ENCODE measurements around the gene SRSF8. TPM values are rescaled to one million over a fixed set of nuclear protein-coding genes. Genes with fewer than 3 reads are reported as not detected.
"Not testable (repeated sequence)": the region's sequence is repeated elsewhere in the genome, so short reads cannot be mapped to it uniquely, and the experiment has no call there.

Gene SRSF8
- total and polyA plus RNA-seq, 8 donors, result 17.3 to 35.9 (median 27.1) TPM

DNA sequence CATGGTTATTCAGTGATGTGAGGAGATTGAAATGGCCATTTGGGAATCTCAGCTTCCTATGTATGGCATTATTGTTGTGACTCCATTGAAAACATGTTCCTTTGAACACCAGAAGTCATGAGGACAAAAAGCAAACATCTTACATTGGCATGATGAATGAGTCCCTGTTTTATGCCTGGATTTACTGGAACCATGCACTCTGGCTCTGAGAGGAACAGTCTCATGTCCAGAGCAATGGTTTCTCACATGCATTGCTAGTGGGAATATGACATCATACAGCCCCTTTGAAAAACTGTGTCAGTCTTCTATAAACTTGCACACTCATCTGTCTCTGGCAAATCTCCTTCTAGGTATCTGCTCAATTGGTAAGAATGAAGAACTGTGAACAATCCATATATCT is 20.9 kb upstream of the SRSF8 start:
- H3K27ac ChIP-seq, result no peak overlapping the region
- DNase-seq (no peak), FAIRE-seq (no peak), ATAC-seq (no peak)
- intact Hi-C loops (cut with DNase I), result no loop called here
- no peaks in the 10 kb centered on the region for H3K27me3 ChIP-seq
- TF ChIP-seq CTCF (IDR thresholded peaks at IDR 0.05), result no peak
- no peaks in the 10 kb centered on the region for H3K9me3 ChIP-seq
- no peaks in the 10 kb centered on the region for H3K36me3 ChIP-seq
- no peak overlapping the region for H3K4me3 ChIP-seq
- no peaks in the 10 kb centered on the region for H3K4me1 ChIP-seq

GRCh38 chr11:95049122-95049521 is 17.6 kb upstream of the SRSF8 start, which contains the start of gene KDM4F:
Gene KDM4F, plus strand, starts transcription at chr11:95049422.
- intact Hi-C loops (cut with DNase I); H3K27ac ChIP-seq; FAIRE-seq; H3K36me3 ChIP-seq; ATAC-seq; H3K27me3 ChIP-seq; H3K4me3 ChIP-seq; DNase-seq; H3K4me1 ChIP-seq; H3K9me3 ChIP-seq: not testable (repeated sequence)
- 63 to 75% methylated on average over 2 to 3 of the region's 3 CpGs for WGBS, 2 donors

DNA sequence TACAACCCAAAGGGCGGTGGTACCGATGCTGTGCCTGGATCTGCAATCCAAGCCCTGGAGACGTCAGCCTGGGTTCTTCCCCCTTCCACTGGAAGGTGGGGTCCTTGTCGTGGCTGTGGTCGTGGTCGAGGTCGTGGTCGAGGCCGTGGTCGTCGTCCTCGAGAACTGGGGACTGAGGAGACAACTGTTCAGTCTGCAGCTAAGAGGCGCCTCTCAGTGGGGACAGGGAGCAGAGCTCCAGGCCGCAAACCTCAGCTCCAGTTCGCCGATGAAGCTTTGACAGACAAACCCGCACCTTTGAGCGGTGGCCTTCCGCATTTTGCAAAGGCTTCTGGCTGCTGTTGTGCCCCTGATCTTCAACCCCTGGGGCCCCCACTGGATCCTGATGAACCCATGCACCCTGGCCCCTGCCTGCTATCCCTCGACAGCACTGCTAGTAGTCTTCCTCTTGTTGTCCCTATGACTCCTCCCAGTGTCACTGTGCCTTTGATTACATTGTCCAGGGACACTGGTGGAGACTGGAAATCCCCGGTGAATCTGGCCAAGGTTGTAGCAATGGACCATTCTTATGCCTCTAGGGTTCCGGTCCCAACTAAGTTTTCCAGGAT is 16.0 kb upstream of the SRSF8 start:
- intact Hi-C loops (cut with DNase I), result no loop called here
- 87 to 92% methylated on average over 22 of the region's 22 CpGs for WGBS, 2 donors
- H3K4me3 ChIP-seq, result no peak overlapping the region
- no peak for TF ChIP-seq CTCF (IDR thresholded peaks at IDR 0.05)
- no peaks in the 10 kb centered on the region for H3K9me3 ChIP-seq
- H3K4me1 ChIP-seq, result no peaks in the 10 kb centered on the region
- FAIRE-seq (no peak), ATAC-seq (no peak), DNase-seq (peak in 1 of 6 donors; percentile 55)
- H3K36me3 ChIP-seq, result no peaks in the 10 kb centered on the region
- H3K27me3 ChIP-seq, result no peaks in the 10 kb centered on the region
- no peak overlapping the region for H3K27ac ChIP-seq

- ATAC-seq (no peak), FAIRE-seq (no peak), DNase-seq (no peak)
- intact Hi-C loops (cut with DNase I), result no loop called here
- TF ChIP-seq CTCF (IDR thresholded peaks at IDR 0.05), result no peak
- H3K9me3 ChIP-seq, result no peaks in the 10 kb centered on the region
- WGBS, 2 donors, result 40 to 46% methylated on average over 2 of the region's 2 CpGs
- no peaks in the 10 kb centered on the region for H3K36me3 ChIP-seq
- H3K27me3 ChIP-seq, result no peaks in the 10 kb centered on the region
- H3K27ac ChIP-seq, result no peak overlapping the region
- no peaks in the 10 kb centered on the region for H3K4me1 ChIP-seq
- H3K4me3 ChIP-seq, result no peak overlapping the region
Observed at GRCh38 chr11:95054356-95054755, 12.4 kb upstream of the SRSF8 start.

DNA sequence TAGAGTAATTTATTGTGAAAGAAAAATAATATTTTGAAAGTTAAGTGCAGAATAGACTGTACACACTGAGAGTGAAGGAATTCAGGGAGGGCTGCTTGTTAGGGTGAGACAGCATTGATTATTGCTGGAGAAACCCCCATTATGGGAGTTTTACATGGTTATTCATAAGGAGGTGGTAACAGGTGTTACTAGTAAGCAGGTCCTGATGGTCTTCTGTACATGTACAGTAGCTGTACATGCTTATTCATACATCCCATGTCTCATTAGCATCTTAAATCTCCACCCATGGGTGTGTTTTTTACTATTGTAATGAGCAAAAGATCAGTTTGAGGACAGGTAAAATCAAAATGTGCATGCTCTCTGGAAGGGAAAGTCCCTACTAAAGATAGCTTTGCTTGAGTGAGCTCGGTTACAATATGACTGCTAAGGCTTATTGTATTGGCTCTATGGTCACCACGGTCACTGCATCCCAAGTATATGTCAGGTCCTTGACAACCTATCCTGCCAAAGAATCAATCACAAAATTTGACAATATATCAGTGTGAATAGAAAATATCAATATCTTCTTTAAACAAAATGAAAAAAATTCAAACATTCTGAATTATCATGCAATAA is 11.3 kb upstream of the SRSF8 start:
- no peaks in the 10 kb centered on the region for H3K9me3 ChIP-seq
- WGBS, 2 donors, result 40 to 46% methylated on average over 2 of the region's 2 CpGs
- H3K4me1 ChIP-seq, result no peaks in the 10 kb centered on the region
- intact Hi-C loops (cut with DNase I), result no loop called here
- H3K4me3 ChIP-seq, result no peak overlapping the region
- no peak for DNase-seq
- TF ChIP-seq CTCF (IDR thresholded peaks at IDR 0.05), result no peak
- no peaks in the 10 kb centered on the region for H3K36me3 ChIP-seq
- H3K27ac ChIP-seq, result no peak overlapping the region
- FAIRE-seq, result no peak
- no peak for ATAC-seq
- H3K27me3 ChIP-seq, result no peaks in the 10 kb centered on the region

Measured in pancreas (tissue), 10 donors.